Hippocampal formation (tissue), 2 donors: Measurements from ENCODE around the gene PTCH2.
A peak's percentile ranks its signal among the peaks of the same experiment; 100 is the strongest.
"Not testable (repeated sequence)": the region's sequence is repeated elsewhere in the genome, so short reads cannot be mapped to it uniquely, and the experiment has no call there.

Experiments used
- DNase-seq, 2 donors: peaks; one replicate each; lab custom pipeline; 2025; lab: John Stamatoyannopoulos, UW

PTCH2 gene

GRCh38 chr1:44802306-44803061 lies 40.6 kb downstream of the PTCH2 start:
- DNase-seq, result no peak

- DNase-seq, result no peak
These were observed 41.4 kb downstream of the PTCH2 start for GRCh38 chr1:44801491-44802305.

- peak; percentile 98 to 99 for DNase-seq
These were observed 43.1 kb downstream of the PTCH2 start, which contains the start of gene PLK3 for GRCh38 chr1:44799770-44800584. Gene PLK3, plus strand, starts transcription at chr1:44800377. Its CDS starts 87 bp downstream, at chr1:44800464.

- no peak for DNase-seq
These were observed 44.3 kb downstream of the PTCH2 start for GRCh38 chr1:44798481-44799365.

- DNase-seq, result not testable (repeated sequence)
These were observed 45.2 kb downstream of the PTCH2 start for GRCh38 chr1:44797886-44798285.

GRCh38 chr1:44792736-44793502 lies 50.1 kb downstream of the PTCH2 start:
- no peak for DNase-seq

GRCh38 chr1:44790968-44791801 lies 51.9 kb downstream of the PTCH2 start:
- DNase-seq, result no peak

GRCh38 chr1:44788120-44788860 lies 54.8 kb downstream of the PTCH2 start, which contains the start of gene BEST4:
Gene BEST4, minus strand, starts transcription at chr1:44788170. Its CDS starts 465 bp downstream, at chr1:44787705.
- DNase-seq, result no peak

- no peak for DNase-seq
These were observed 55.5 kb downstream of the PTCH2 start for GRCh38 chr1:44787506-44787905.

GRCh38 chr1:44786841-44787426 lies 56.1 kb downstream of the PTCH2 start:
- DNase-seq, result no peak

- DNase-seq, result peak in 1 of 2 donors; percentile 40
These were observed 56.8 kb downstream of the PTCH2 start for GRCh38 chr1:44786138-44786840.

GRCh38 chr1:44785501-44786137 lies 57.4 kb downstream of the PTCH2 start:
- no peak for DNase-seq

GRCh38 chr1:44785029-44785380 lies 58.0 kb downstream of the PTCH2 start:
- no peak for DNase-seq

- no peak for DNase-seq
These were observed 58.7 kb downstream of the PTCH2 start for GRCh38 chr1:44784094-44785028.

GRCh38 chr1:44783697-44784093 lies 59.4 kb downstream of the PTCH2 start:
- no peak for DNase-seq

GRCh38 chr1:44780583-44781121 lies 62.4 kb downstream of the PTCH2 start:
- no peak for DNase-seq
